KMS-11 (cell line): ENCODE data around the gene IGLON5.

Experiments
- H2AFZ ChIP-seq: fragments of 200-600 bp; sonication (generic); 2 replicates; pipeline ENCODE4 v1.6.1; 2016; ENCODE audit warnings: antibody characterized with exemption, mixed run types, low read depth
- H3K27ac ChIP-seq: fragments of 200-600 bp; sonication (generic); 2 replicates; pipeline ENCODE4 v1.6.1; 2016; ENCODE audit warnings: mild to moderate bottlenecking, mixed run types
- H3K27me3 ChIP-seq: fragments of 200-600 bp; sonication (generic); 2 replicates; pipeline ENCODE4 v1.6.1; 2017; ENCODE audit warnings: mild to moderate bottlenecking, low read depth, mixed run types, moderate library complexity; ENCODE audit not compliant: insufficient read depth
- H3K36me3 ChIP-seq: fragments of 200-600 bp; sonication (generic); 2 replicates; pipeline ENCODE4 v1.6.1; 2017; ENCODE audit warnings: mild to moderate bottlenecking, mixed run types; ENCODE audit not compliant: insufficient read depth
- H3K4me1 ChIP-seq: fragments of 200-600 bp; sonication (generic); 2 replicates; pipeline ENCODE4 v1.6.1; 2016; ENCODE audit warnings: mild to moderate bottlenecking, low read depth, mixed run types; ENCODE audit not compliant: poor library complexity, severe bottlenecking
- H3K4me2 ChIP-seq: fragments of 200-600 bp; sonication (generic); 2 replicates; pipeline ENCODE4 v1.7.0; 2016; ENCODE audit warnings: mild to moderate bottlenecking, mixed run types
- H3K4me3 ChIP-seq: fragments of 200-600 bp; sonication (generic); IDR thresholded peaks from 2 replicates; pipeline ENCODE4 v1.6.1; 2017; ENCODE audit warnings: low read depth, low read length, mixed read lengths; ENCODE audit not compliant: insufficient read depth
- H3K79me2 ChIP-seq: fragments of 200-600 bp; sonication (generic); 2 replicates; pipeline ENCODE4 v1.6.1; 2016; ENCODE audit warnings: low read depth, mixed run types; ENCODE audit not compliant: insufficient read depth
- H3K9ac ChIP-seq: fragments of 200-600 bp; sonication (generic); 2 replicates; pipeline ENCODE4 v1.6.1; 2016; ENCODE audit warnings: mild to moderate bottlenecking, mixed run types
- H4K20me1 ChIP-seq: fragments of 200-600 bp; sonication (generic); 2 replicates; pipeline ENCODE4 v1.6.1; 2016; ENCODE audit warnings: mild to moderate bottlenecking, mixed run types; ENCODE audit not compliant: insufficient read depth
- CTCF ChIP-seq: fragments of 200-600 bp; sonication (generic); conservative IDR thresholded peaks from 2 replicates; pipeline ENCODE4 v1.6.1; 2017; ENCODE audit warnings: low read depth, mild to moderate bottlenecking, antibody characterized with exemption, low read length, moderate library complexity, mixed read lengths

Gene IGLON5

GRCh38 chr19:51311351-51312257 is at the start of gene IGLON5:
Gene IGLON5 (plus strand): TSS chr19:51311644. CDS start chr19:51311848, 204 bp downstream.
- Histone ChIP-seq H3K4me2 (no peak within 1 kb of the TSS), H3K4me3 (no peak within 1 kb of the TSS), H3K27ac (no peak within 1 kb of the TSS), H3K79me2 (no peaks in the 10 kb centered on the region), H2AFZ (no peak within 1 kb of the TSS), H3K27me3 (no peaks in the 10 kb centered on the region), H3K4me1 (no peaks in the 10 kb centered on the region), H3K9ac (no peak within 1 kb of the TSS), H4K20me1 (no peaks in the 10 kb centered on the region), H3K36me3 (no peaks in the 10 kb centered on the region)
- TF ChIP-seq CTCF = no peak

- H3K36me3 ChIP-seq = no peaks in the 10 kb centered on the region
- no peak overlapping the region for H3K9ac ChIP-seq
- H4K20me1 ChIP-seq = no peaks in the 10 kb centered on the region
- no peak overlapping the region for H3K27ac ChIP-seq
- H3K4me3 ChIP-seq = no peak overlapping the region
- no peak overlapping the region for H2AFZ ChIP-seq
- no peak for TF ChIP-seq CTCF
- H3K4me1 ChIP-seq = no peaks in the 10 kb centered on the region
- no peaks in the 10 kb centered on the region for H3K79me2 ChIP-seq
- H3K27me3 ChIP-seq = peaks cover 3% of the 10 kb centered on the region; the same call in 1 of the 2 replicates
- H3K4me2 ChIP-seq = no peak overlapping the region
Measured at GRCh38 chr19:51263808-51264207, 47.6 kb upstream of the IGLON5 start.

GRCh38 chr19:51271067-51271466 is 40.4 kb upstream of the IGLON5 start:
- no peaks in the 10 kb centered on the region for H3K36me3 ChIP-seq
- H3K27ac ChIP-seq = no peak overlapping the region
- no peak overlapping the region for H2AFZ ChIP-seq
- H3K9ac ChIP-seq = no peak overlapping the region
- H3K27me3 ChIP-seq = no peaks in the 10 kb centered on the region; the same call in 1 of the 2 replicates
- no peak overlapping the region for H3K4me2 ChIP-seq
- H3K4me3 ChIP-seq = no peak overlapping the region
- no peaks in the 10 kb centered on the region for H3K4me1 ChIP-seq
- no peaks in the 10 kb centered on the region for H3K79me2 ChIP-seq
- no peaks in the 10 kb centered on the region for H4K20me1 ChIP-seq
- no peak for TF ChIP-seq CTCF

GRCh38 chr19:51272183-51272810 is 39.1 kb upstream of the IGLON5 start:
- Histone ChIP-seq H3K9ac (no peak overlapping the region), H3K36me3 (no peaks in the 10 kb centered on the region), H3K79me2 (no peaks in the 10 kb centered on the region), H3K27ac (no peak overlapping the region), H3K4me2 (no peak overlapping the region), H4K20me1 (no peaks in the 10 kb centered on the region), H3K4me1 (no peaks in the 10 kb centered on the region), H2AFZ (no peak overlapping the region), H3K4me3 (no peak overlapping the region), H3K27me3 (no peaks in the 10 kb centered on the region; the same call in 1 of the 2 replicates)
- no peak for TF ChIP-seq CTCF
